Natural killer cell (primary cell): ENCODE results near the gene NLRP4. TPM values are rescaled to one million over a fixed set of nuclear protein-coding genes. Genes with fewer than 3 reads are reported as not detected.
"Not testable (repeated sequence)": the region's sequence is repeated elsewhere in the genome, so short reads cannot be mapped to it uniquely, and the experiment has no call there.

Experiments
- ATAC-seq, 3 donors: fragments of 150-1000 bp in 2 of 3; fragments of 200-7000 bp in 1 of 3; cut with Tn5 transposase; 1 replicate in 1 of 3; 2 replicates in 2 of 3; pipeline ENCODE4 v1.10.0; 2021; ENCODE audit warnings: mild to moderate bottlenecking in 2 of 3, moderate library complexity in 2 of 3
- DNase-seq, 2 donors: peaks; one replicate each; pipeline versions ENCODE4 v3.0.0 to v3.0.0-alpha.2; 2013 to 2021; ENCODE audit warnings: mixed read lengths in 1 of 2
- H3K27ac ChIP-seq: one replicate; pipeline ENCODE4 v1.5.1; 2013; ENCODE audit warnings: mild to moderate bottlenecking, low read length
- H3K27me3 ChIP-seq: one replicate; pipeline ENCODE4 v1.6.1; 2013; ENCODE audit warnings: low read length; ENCODE audit not compliant: control insufficient read depth, insufficient read depth
- H3K36me3 ChIP-seq: one replicate; pipeline ENCODE4 v1.6.1; 2013; ENCODE audit warnings: low read length; ENCODE audit not compliant: control insufficient read depth, insufficient read depth
- H3K4me1 ChIP-seq: one replicate; pipeline ENCODE4 v1.6.1; 2013; ENCODE audit warnings: low read length; ENCODE audit not compliant: control insufficient read depth, insufficient read depth
- H3K4me3 ChIP-seq: one replicate; pipeline ENCODE4 v1.5.1; 2013; ENCODE audit warnings: low read length
- H3K9me3 ChIP-seq: one replicate; pipeline ENCODE4 v1.6.1; 2013; ENCODE audit warnings: low read length; ENCODE audit not compliant: control insufficient read depth, insufficient read depth
- H3K27ac Mint-ChIP-seq, 2 donors: one replicate each; pipeline ENCODE4 v1.8.0; 2022; ENCODE audit warnings: mild to moderate bottlenecking in 2 of 2, mixed read lengths in 2 of 2, moderate library complexity in 1 of 2
- H3K27me3 Mint-ChIP-seq, 2 donors: one replicate each; pipeline ENCODE4 v1.8.0; 2022; ENCODE audit warnings: low read depth in 2 of 2, mixed read lengths in 2 of 2
- H3K36me3 Mint-ChIP-seq: one replicate; pipeline ENCODE4 v1.8.0; 2022; ENCODE audit warnings: mixed read lengths
- H3K4me1 Mint-ChIP-seq, 2 donors: one replicate each; pipeline ENCODE4 v1.8.0; 2022; ENCODE audit warnings: mixed read lengths in 2 of 2
- H3K4me3 Mint-ChIP-seq: one replicate; pipeline ENCODE4 v1.8.0; 2022; ENCODE audit warnings: mild to moderate bottlenecking, moderate library complexity, mixed read lengths
- H3K9me3 Mint-ChIP-seq, 2 donors: one replicate each; pipeline ENCODE4 v1.8.0; 2022; ENCODE audit warnings: mixed read lengths in 2 of 2
- CTCF ChIP-seq: fragments of 200-600 bp; IDR thresholded peaks from one replicate; pipeline ENCODE4 v1.8.0; 2022; ENCODE audit warnings: antibody characterized with exemption
- WGBS: methylation state at CpG from one replicate; pipeline ENCODE4 v1.1.7; 2013; ENCODE audit warnings: missing lambda C conversion rate; ENCODE audit not compliant: insufficient coverage; 5-methylcytosine and 5-hydroxymethylcytosine counted together
- intact Hi-C: fragments of 100-400 bp; cut with micrococcal nuclease; formaldehyde crosslinking; loops from one replicate; pipeline ENCODE4 v1.14.2; 2022
- total RNA-seq, 4 donors: library from RNA; stranded (reverse); fragments of 120-200 nt in 1 of 4; gene quantifications; one replicate each; pipeline versions ENCODE4 v1.2.3 to v1.2.4, GENCODE V29; 2013 to 2022

NLRP4 gene
- total RNA-seq, 3 donors from 2014 or later (not counting 1 experiment from before 2014, with no cell fraction given), result not detected

- H3K27me3 ChIP-seq, result no peaks in the 10 kb centered on the region
- 85% methylated on average over 6 of the region's 7 CpGs for WGBS
- no peaks in the 10 kb centered on the region for H3K36me3 ChIP-seq
- Mint-ChIP-seq H3K9me3 (peaks cover 4 to 10% of the 10 kb centered on the region in 2 donors), H3K27ac (no peak overlapping the region), H3K4me1 (no peaks in the 10 kb centered on the region), H3K27me3 (no peaks in the 10 kb centered on the region), H3K4me3 (no peak overlapping the region), H3K36me3 (peaks cover 8% of the 10 kb centered on the region)
- H3K4me3 ChIP-seq, result no peak overlapping the region
- DNase-seq, result no peak
- TF ChIP-seq CTCF, result no peak
- intact Hi-C loops, result no loop called here
- ATAC-seq, result no peak
- no peaks in the 10 kb centered on the region for H3K9me3 ChIP-seq
- H3K27ac ChIP-seq, result no peak overlapping the region
- H3K4me1 ChIP-seq, result no peaks in the 10 kb centered on the region
Observed at GRCh38 chr19:55912916-55913315, 76.6 kb downstream of the NLRP4 start.

DNA sequence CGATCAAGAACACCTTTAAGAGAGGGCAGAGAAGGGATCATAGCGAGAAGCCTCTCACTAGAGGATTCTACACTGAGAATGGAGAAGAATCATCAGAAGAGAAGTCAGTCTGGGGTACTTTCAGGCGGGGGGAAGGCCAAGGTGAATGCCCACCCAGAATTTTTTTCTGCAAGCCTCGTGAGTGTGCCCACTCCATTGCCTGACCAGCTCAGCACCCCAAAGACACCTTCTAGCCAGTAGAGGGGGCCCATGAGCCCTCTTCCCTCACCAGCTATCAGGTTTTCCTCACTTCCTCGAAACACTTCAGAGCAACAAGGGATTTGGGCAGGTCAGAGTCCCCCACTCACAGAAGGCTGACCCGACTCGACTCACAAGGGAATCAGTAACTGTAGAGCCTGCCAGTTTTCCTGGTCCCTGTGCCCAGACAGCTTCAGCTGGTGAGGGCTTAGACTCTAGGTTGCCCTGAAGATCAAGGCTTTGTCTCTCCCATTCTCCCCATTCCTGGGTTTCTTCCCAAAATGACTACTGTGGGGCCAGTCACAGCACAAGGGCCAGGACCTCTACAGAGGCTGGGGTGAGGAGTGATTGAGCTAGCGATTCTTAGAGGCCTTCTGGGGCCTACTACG, 77.4 kb downstream of the NLRP4 start:
- Mint-ChIP-seq H3K4me3 (no peak overlapping the region), H3K27ac (no peak overlapping the region), H3K36me3 (peaks cover 8% of the 10 kb centered on the region), H3K9me3 (peaks cover 9 to 12% of the 10 kb centered on the region in 2 donors), H3K27me3 (no peaks in the 10 kb centered on the region), H3K4me1 (no peaks in the 10 kb centered on the region)
- intact Hi-C loops, result no loop called here
- no peak for TF ChIP-seq CTCF
- Histone ChIP-seq H3K36me3 (no peaks in the 10 kb centered on the region), H3K4me3 (no peak overlapping the region), H3K9me3 (no peaks in the 10 kb centered on the region), H3K27me3 (no peaks in the 10 kb centered on the region), H3K4me1 (no peaks in the 10 kb centered on the region), H3K27ac (no peak overlapping the region)
- no peak for DNase-seq
- ATAC-seq, result no peak
- WGBS, result 58% methylated on average over 9 of the region's 9 CpGs

DNA sequence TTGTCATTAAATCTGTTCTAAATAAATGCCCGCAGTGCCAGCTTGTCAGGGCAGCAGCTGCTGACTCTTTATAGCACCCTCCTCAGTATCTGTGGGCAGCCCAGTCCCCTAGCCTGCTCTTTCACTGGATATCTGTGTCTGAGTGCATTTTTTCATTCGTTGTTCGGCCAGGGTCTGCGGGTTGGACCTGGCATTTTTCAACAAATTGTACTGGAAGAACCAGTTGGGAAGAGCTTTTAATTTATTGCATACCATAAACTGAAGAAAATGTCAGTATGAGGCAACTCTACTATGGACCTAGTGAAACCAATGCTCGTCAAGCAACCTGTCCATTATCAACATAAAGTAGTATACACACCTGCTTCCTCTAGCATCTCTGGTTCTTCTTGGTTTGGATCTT, 87.2 kb downstream of the NLRP4 start:
- Mint-ChIP-seq H3K27ac (no peak overlapping the region), H3K9me3 (peaks cover 5 to 8% of the 10 kb centered on the region in 2 donors), H3K36me3 (peaks cover 6% of the 10 kb centered on the region), H3K4me3 (no peak overlapping the region), H3K4me1 (no peaks in the 10 kb centered on the region), H3K27me3 (peaks cover 0 to 2% of the 10 kb centered on the region in 2 donors)
- no peaks in the 10 kb centered on the region for H3K4me1 ChIP-seq
- 71% methylated on average over 5 of the region's 5 CpGs for WGBS
- H3K36me3 ChIP-seq, result no peaks in the 10 kb centered on the region
- H3K27me3 ChIP-seq, result no peaks in the 10 kb centered on the region
- no peak overlapping the region for H3K27ac ChIP-seq
- ATAC-seq, result no peak
- intact Hi-C loops, result no loop called here
- TF ChIP-seq CTCF, result no peak
- no peak for DNase-seq
- no peak overlapping the region for H3K4me3 ChIP-seq
- peaks cover 4% of the 10 kb centered on the region for H3K9me3 ChIP-seq

GRCh38 chr19:55927991-55928390, 91.7 kb downstream of the NLRP4 start:
- H3K27me3 ChIP-seq, result no peaks in the 10 kb centered on the region
- H3K27ac Mint-ChIP-seq, result no peak overlapping the region
- H3K36me3 Mint-ChIP-seq, result peaks cover 6% of the 10 kb centered on the region
- DNase-seq (no peak), ATAC-seq (no peak)
- no peak for TF ChIP-seq CTCF
- H3K27me3 Mint-ChIP-seq, result peaks cover 0 to 2% of the 10 kb centered on the region in 2 donors
- H3K36me3 ChIP-seq, result no peaks in the 10 kb centered on the region
- H3K4me1 Mint-ChIP-seq, result no peaks in the 10 kb centered on the region
- intact Hi-C loops, result no loop called here
- no peak overlapping the region for H3K4me3 ChIP-seq
- H3K9me3 Mint-ChIP-seq, result peaks cover 3 to 5% of the 10 kb centered on the region in 2 donors
- 75% methylated on average over 8 of the region's 8 CpGs for WGBS
- H3K4me1 ChIP-seq, result no peaks in the 10 kb centered on the region
- no peak overlapping the region for H3K27ac ChIP-seq
- H3K9me3 ChIP-seq, result peaks cover 4% of the 10 kb centered on the region
- H3K4me3 Mint-ChIP-seq, result no peak overlapping the region

DNA sequence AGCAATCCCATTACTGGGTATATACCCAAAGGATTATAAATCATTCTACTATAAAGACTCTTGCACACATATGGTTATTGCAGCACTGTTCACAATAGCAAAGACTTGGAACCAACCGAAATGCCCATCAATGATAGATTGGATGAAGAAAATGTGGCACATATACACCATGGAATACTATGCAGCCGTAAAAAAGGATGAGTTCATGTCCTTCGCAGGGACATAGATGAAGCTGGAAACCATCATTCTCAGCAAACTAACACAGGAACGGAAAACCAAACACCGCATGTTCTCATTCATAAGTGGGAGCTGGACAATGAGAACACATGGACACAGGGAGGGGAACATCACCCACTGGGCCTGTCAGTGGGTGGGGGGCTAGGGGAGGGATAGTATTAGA, 92.9 kb downstream of the NLRP4 start:
- H3K36me3 ChIP-seq, H3K4me3 Mint-ChIP-seq, ATAC-seq, DNase-seq, H3K27ac Mint-ChIP-seq, H3K36me3 Mint-ChIP-seq, H3K9me3 Mint-ChIP-seq, H3K4me1 Mint-ChIP-seq, intact Hi-C loops, H3K4me1 ChIP-seq, H3K27me3 Mint-ChIP-seq, H3K4me3 ChIP-seq, H3K9me3 ChIP-seq, H3K27ac ChIP-seq, H3K27me3 ChIP-seq: not testable (repeated sequence)
- 100% methylated on average over 2 of the region's 5 CpGs for WGBS
